SK-N-SH treated with all-trans-retinoic acid at 6 μM for 48 hours (cell line): Measurements from ENCODE around the gene MRPL36.

Experiments
- ESRRG ChIP-seq: fragments of 250-450 bp; sonication (Bioruptor Pico); IDR thresholded peaks from 2 replicates; pipeline ENCODE4 v1.6.1; 2021; ENCODE audit warnings: mild to moderate bottlenecking
- ZFP30 ChIP-seq: fragments of 450-650 bp; formaldehyde crosslinking; IDR thresholded peaks from 2 replicates; pipeline ENCODE4 v1.5.0; 2022; ENCODE audit warnings: mild to moderate bottlenecking, moderate library complexity

- TF ChIP-seq ESRRG (CRISPR knock-in tag) (no peak), ZFP30 (CRISPR knock-in tag) (no peak)
Measured at GRCh38 chr5:1838013-1838412, 38.4 kb upstream of the MRPL36 start.
